SK-N-SH (cell line): Measurements from ENCODE around the gene TM9SF2. TPM values are rescaled to one million over a fixed set of nuclear protein-coding genes. Genes with fewer than 3 reads are reported as not detected.

Source experiments
- CTCF ChIA-PET: fragments of 300-600, 350-600 bp; formaldehyde crosslinking; extraction: SDS; loops from one replicate; lab custom pipeline; 2021; lab: Yijun Ruan, JAX
- POLR2A ChIA-PET: fragments of 350-600 bp; sonication (Branson Sonifier 250); formaldehyde crosslinking; extraction: SDS; loops from one replicate; lab custom pipeline; 2020; ENCODE audit warnings: antibody characterized with exemption, inconsistent platforms; lab: Yijun Ruan, JAX
- DNase-seq: peaks from one replicate; pipeline ENCODE4 v3.0.0; 2012
- H2AFZ ChIP-seq: fragments of 200-600 bp; sonication (generic); 2 replicates; pipeline ENCODE4 v1.8.1; 2016; ENCODE audit warnings: antibody characterized with exemption, mild to moderate bottlenecking, low read depth
- H3F3A ChIP-seq: fragments of 200-600 bp; sonication (generic); replicated peaks from 2 replicates; pipeline ENCODE3; 2016; ENCODE audit warnings: antibody characterized with exemption, mild to moderate bottlenecking; ENCODE audit not compliant: insufficient read depth
- H3K27ac ChIP-seq, 2 experiments: fragments of 200-500 bp in 1 of 2; fragments of 200-600 bp in 1 of 2; sonication (Bioruptor generic) in 1 of 2; sonication (generic), shearing (Covaris generic) in 1 of 2; 2 replicates each; pipeline versions ENCODE4 v1.5.1 to v1.6.1; 2014 to 2016; ENCODE audit warnings: low read depth in 2 of 2, inconsistent platforms in 1 of 2, low read length in 1 of 2, mild to moderate bottlenecking in 1 of 2, mixed read lengths in 1 of 2
- H3K27me3 ChIP-seq: fragments of 200-600 bp; sonication (generic), shearing (Covaris generic); 2 replicates; pipeline ENCODE4 v1.6.1; 2016; ENCODE audit warnings: mixed run types; ENCODE audit not compliant: insufficient read depth
- H3K36me3 ChIP-seq, 2 experiments: fragments of 200-500 bp in 1 of 2; fragments of 200-600 bp in 1 of 2; sonication (Bioruptor generic) in 1 of 2; sonication (generic) in 1 of 2; replicated peaks in 1 of 2; 2 replicates each; pipeline versions ENCODE3 to v1.5.1; 2014 to 2016; ENCODE audit warnings: low read length in 1 of 2, mild to moderate bottlenecking in 1 of 2; ENCODE audit not compliant: insufficient read depth in 2 of 2, control insufficient read depth in 1 of 2
- H3K4me1 ChIP-seq, 2 experiments: fragments of 200-500 bp in 1 of 2; fragments of 200-600 bp in 1 of 2; sonication (Bioruptor generic) in 1 of 2; sonication (generic), shearing (Covaris generic) in 1 of 2; 2 replicates each; pipeline versions ENCODE4 v1.5.1 to v1.6.1; 2014 to 2016; ENCODE audit warnings: low read depth in 1 of 2, low read length in 1 of 2, mixed run types in 1 of 2; ENCODE audit not compliant: insufficient read depth in 2 of 2, control insufficient read depth in 1 of 2
- H3K4me2 ChIP-seq: fragments of 200-600 bp; sonication (generic), shearing (Covaris generic); 2 replicates; pipeline ENCODE4 v1.6.1; 2017; ENCODE audit warnings: mixed run types
- H3K4me3 ChIP-seq, 2 experiments: fragments of 200-500 bp in 1 of 2; fragments of 200-600 bp in 1 of 2; sonication (Bioruptor generic) in 1 of 2; sonication (generic), shearing (Covaris generic) in 1 of 2; 2 replicates each; pipeline versions ENCODE4 v1.5.1 to v1.8.1; 2014 to 2016; ENCODE audit warnings: low read depth in 2 of 2, inconsistent platforms in 1 of 2, low read length in 1 of 2, mild to moderate bottlenecking in 1 of 2, mixed read lengths in 1 of 2, moderate library complexity in 1 of 2
- H3K79me2 ChIP-seq: fragments of 200-600 bp; sonication (generic); 2 replicates; pipeline ENCODE4 v1.8.1; 2017; ENCODE audit warnings: mild to moderate bottlenecking; ENCODE audit not compliant: insufficient read depth
- H3K9ac ChIP-seq: fragments of 200-600 bp; sonication (generic); 2 replicates; pipeline ENCODE4 v1.6.1; 2017; ENCODE audit warnings: mixed run types
- H3K9me2 ChIP-seq: fragments of 200-600 bp; sonication (generic); 2 replicates; pipeline ENCODE4 v1.6.1; 2017; ENCODE audit warnings: mixed run types
- H3K9me3 ChIP-seq: fragments of 200-600 bp; sonication (generic); 2 replicates; pipeline ENCODE4 v1.6.1; 2017; ENCODE audit warnings: mixed run types, mild to moderate bottlenecking, moderate library complexity
- H4K20me1 ChIP-seq: fragments of 200-600 bp; sonication (generic); 2 replicates; pipeline ENCODE4 v1.6.1; 2017; ENCODE audit warnings: mild to moderate bottlenecking, mixed run types; ENCODE audit not compliant: insufficient read depth
- CTCF ChIP-seq: fragments of 200-600 bp; sonication (generic); IDR thresholded peaks from 2 replicates; pipeline ENCODE4 v1.6.1; 2017; ENCODE audit warnings: antibody characterized with exemption, mild to moderate bottlenecking, moderate library complexity
- RAD21 ChIP-seq: IDR thresholded peaks from 2 replicates; pipeline ENCODE4 v1.6.1; 2012; ENCODE audit warnings: mild to moderate bottlenecking, low read length
- WGBS: methylation state at CpG from one replicate; pipeline ENCODE4 v1.1.6; 2017; ENCODE audit warnings: low lambda C conversion rate; 5-methylcytosine and 5-hydroxymethylcytosine counted together
- polyA plus RNA-seq, 3 experiments: library from polyadenylated mRNA; depleted of rRNA; stranded (reverse); fragments of >200 nt; gene quantifications; 2 replicates each; pipeline ENCODE4 v1.2.3, GENCODE V29; 2012
- small RNA-seq, 7 experiments: library from RNA; depleted of rRNA; stranded (forward); fragments of <200 nt; gene quantifications; one replicate each; pipeline ENCODE3, GENCODE V24; 2012

The TM9SF2 gene
- polyA plus RNA-seq, 1 of the 3 experiments (the other 2 are of a cell fraction), result 49.8 TPM

GRCh38 chr13:99610702-99611289 is 109.5 kb downstream of the TM9SF2 start:
- no peak for DNase-seq
- POLR2A ChIA-PET, result no interaction called here
- H3K4me1 ChIP-seq, result peaks cover 0 to 6% of the 10 kb centered on the region in 2 experiments; a peak in 1 of 4 replicates
- H3K9me3 ChIP-seq, result no peaks in the 10 kb centered on the region
- TF ChIP-seq RAD21 (no peak), CTCF (peak; percentile 26)
- H3K79me2 ChIP-seq, result no peaks in the 10 kb centered on the region
- H3K9me2 ChIP-seq, result no peaks in the 10 kb centered on the region
- no peaks in the 10 kb centered on the region for H3K27me3 ChIP-seq
- H3K4me2 ChIP-seq, result no peak overlapping the region
- no peak overlapping the region for H3K4me3 ChIP-seq
- H3K9ac ChIP-seq, result no peak overlapping the region
- H4K20me1 ChIP-seq, result no peaks in the 10 kb centered on the region
- no peaks in the 10 kb centered on the region for H3K36me3 ChIP-seq
- no peak overlapping the region; a peak in 1 of 4 replicates for H3K27ac ChIP-seq
- H3F3A ChIP-seq, result no peaks in the 10 kb centered on the region
- H2AFZ ChIP-seq, result no peak overlapping the region
- CTCF ChIA-PET, result interaction anchor here (0.7 to 1.4 kb wide), 3 partner anchors 9 to 21 kb away, joined by 3 read pairs; no protein-coding TSS in a partner anchor
- WGBS, result 88% methylated on average over 4 of the region's 4 CpGs

Small RNAs within 50 kb of the gene (small RNA-seq; reads per million reads assigned to genes)
- gene AL139035.1, result 0 to 0.11 (median 0) reads per million in 7 experiments

Other genes with a start within 250 kb of the TM9SF2 start
- not detected in 2 replicates for gene GPR18, start 243.1 kb upstream of the TM9SF2 start, polyA plus RNA-seq (2012; rRNA removed)
- gene GPR183, start 194.1 kb upstream of the TM9SF2 start, polyA plus RNA-seq (2012; rRNA removed), result 0.07 and 0.10 TPM in 2 replicates
- gene CLYBL, start 105.2 kb downstream of the TM9SF2 start, polyA plus RNA-seq (2012; rRNA removed), result 4.7 and 6.3 TPM in 2 replicates